DOHH2 (cell line): ENCODE results near the gene PDCD2L.
"Not testable (repeated sequence)": the region's sequence is repeated elsewhere in the genome, so short reads cannot be mapped to it uniquely, and the experiment has no call there.

Source experiments
- H3F3A ChIP-seq: fragments of 200-600 bp; sonication (generic), shearing (Covaris generic); 2 replicates; pipeline ENCODE4 v1.6.0; 2016; ENCODE audit warnings: antibody characterized with exemption, mild to moderate bottlenecking; ENCODE audit not compliant: control insufficient read depth, insufficient read depth
- H3K27ac ChIP-seq: fragments of 200-600 bp; sonication (generic); 2 replicates; pipeline ENCODE4 v1.5.1; 2014; ENCODE audit warnings: low read depth, mild to moderate bottlenecking, low read length, moderate library complexity
- H3K27me3 ChIP-seq: fragments of 200-600 bp; sonication (generic); 2 replicates; pipeline ENCODE4 v1.6.1; 2014; ENCODE audit warnings: mild to moderate bottlenecking, low read length, mixed read lengths; ENCODE audit not compliant: control insufficient read depth
- H3K36me3 ChIP-seq: fragments of 200-600 bp; sonication (generic); 2 replicates; pipeline ENCODE4 v1.6.1; 2014; ENCODE audit warnings: mild to moderate bottlenecking, low read length, moderate library complexity, mixed read lengths; ENCODE audit not compliant: control insufficient read depth
- H3K4me1 ChIP-seq: fragments of 200-600 bp; sonication (generic); 2 replicates; pipeline ENCODE4 v1.6.1; 2014; ENCODE audit warnings: mild to moderate bottlenecking, low read length, mixed read lengths; ENCODE audit not compliant: control insufficient read depth
- H3K4me2 ChIP-seq: fragments of 200-600 bp; sonication (generic); 2 replicates; pipeline ENCODE4 v1.6.0; 2014; ENCODE audit warnings: mild to moderate bottlenecking, low read length, moderate library complexity
- H3K4me3 ChIP-seq: fragments of 200-600 bp; sonication (generic); 2 replicates; pipeline ENCODE4 v1.5.1; 2014; ENCODE audit warnings: mild to moderate bottlenecking, low read length, mixed read lengths
- H3K79me2 ChIP-seq: fragments of 200-600 bp; sonication (generic); 2 replicates; pipeline ENCODE4 v1.6.1; 2014; ENCODE audit warnings: mild to moderate bottlenecking, low read length, mixed read lengths; ENCODE audit not compliant: control insufficient read depth
- H3K9me2 ChIP-seq: fragments of 200-600 bp; sonication (generic); replicated peaks from 2 replicates; pipeline ENCODE4 v1.6.1; 2014; ENCODE audit warnings: mild to moderate bottlenecking, low read length, mixed read lengths; ENCODE audit not compliant: control insufficient read depth
- H3K9me3 ChIP-seq: fragments of 200-600 bp; sonication (generic); 2 replicates; pipeline ENCODE4 v1.6.1; 2014; ENCODE audit warnings: antibody characterized with exemption, low read length, mixed read lengths; ENCODE audit not compliant: control insufficient read depth, insufficient read depth
- H4K20me1 ChIP-seq: fragments of 200-600 bp; sonication (generic); 2 replicates; pipeline ENCODE4 v1.6.0; 2014; ENCODE audit warnings: low read depth, mild to moderate bottlenecking, antibody characterized with exemption, low read length, moderate library complexity; ENCODE audit not compliant: control insufficient read depth, insufficient read depth
- CTCF ChIP-seq: fragments of 200-600 bp; sonication (generic); IDR thresholded peaks from one replicate; pipeline ENCODE4 v1.5.1; 2014; ENCODE audit warnings: antibody characterized with exemption, mild to moderate bottlenecking, low read depth, low read length; ENCODE audit not compliant: poor library complexity, severe bottlenecking
- EZH2phosphoT487 ChIP-seq: fragments of 200-600 bp; sonication (generic); IDR thresholded peaks from 2 replicates; pipeline ENCODE4 v1.6.1; 2017; ENCODE audit warnings: borderline replicate concordance, mild to moderate bottlenecking, antibody characterized with exemption, low read length, moderate library complexity, mixed read lengths

The PDCD2L gene

GRCh38 chr19:34386645-34387445, 17.4 kb upstream of the PDCD2L start:
- Histone ChIP-seq H3K4me2 (no peak overlapping the region), H3K27ac (no peak overlapping the region), H4K20me1 (peaks cover 3% of the 10 kb centered on the region)

DNA sequence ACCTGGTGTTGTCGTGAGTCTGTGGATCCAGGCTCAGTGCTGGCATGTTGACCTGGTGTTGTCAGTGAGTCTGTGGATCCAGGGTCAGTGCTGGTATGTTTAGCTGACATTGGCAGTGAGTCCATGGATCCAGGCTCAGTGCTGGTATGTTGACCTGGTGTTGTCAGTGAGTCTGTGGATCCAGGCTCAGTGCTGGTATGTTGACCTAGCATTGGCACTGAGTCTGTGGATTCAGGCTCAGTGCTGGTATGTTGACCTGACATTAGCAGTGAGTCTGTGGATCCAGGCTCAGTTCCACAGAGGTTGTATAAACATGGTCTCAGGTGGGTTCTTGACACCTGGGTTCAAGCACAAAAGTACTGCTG, 16.8 kb upstream of the PDCD2L start:
- peaks cover 16% of the 10 kb centered on the region for H3K79me2 ChIP-seq

More at GRCh38 chr19:34386645-34387445, 17.4 kb upstream of the PDCD2L start:
- H3K4me3 ChIP-seq = no peak overlapping the region
- no peaks in the 10 kb centered on the region for H3F3A ChIP-seq
- H3K27me3 ChIP-seq = no peaks in the 10 kb centered on the region
- no peaks in the 10 kb centered on the region for H3K9me2 ChIP-seq
- no peaks in the 10 kb centered on the region for H3K9me3 ChIP-seq
- H3K36me3 ChIP-seq = peaks cover 95% of the 10 kb centered on the region
- no peak for TF ChIP-seq EZH2phosphoT487
- no peak for TF ChIP-seq CTCF
- H3K4me1 ChIP-seq = no peaks in the 10 kb centered on the region
- H3K79me2 ChIP-seq = peaks cover 16% of the 10 kb centered on the region

DNA sequence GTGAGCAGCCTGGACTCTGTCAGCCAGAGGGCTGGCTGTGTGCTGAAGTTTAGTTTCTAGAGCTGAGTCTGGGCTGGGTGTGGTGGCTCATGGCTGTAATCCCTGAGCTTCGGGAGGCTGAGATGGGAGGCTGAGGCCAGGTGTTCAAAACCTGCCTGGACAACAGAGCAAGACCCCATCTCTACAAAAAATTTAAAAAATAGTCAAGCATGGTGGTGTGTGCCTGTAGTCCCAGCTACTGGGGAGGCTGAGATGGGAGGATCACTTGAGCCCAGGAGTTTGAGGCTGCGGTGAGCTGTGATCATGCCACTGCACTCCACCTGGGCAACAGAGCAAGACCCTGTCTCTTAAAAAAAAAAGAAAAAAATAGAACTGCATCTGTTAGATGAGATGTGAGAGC, 15.5 kb upstream of the PDCD2L start:
- not testable (repeated sequence) for H3K4me1 ChIP-seq, H3K4me2 ChIP-seq, H3K9me2 ChIP-seq, H4K20me1 ChIP-seq, H3F3A ChIP-seq, H3K4me3 ChIP-seq, H3K9me3 ChIP-seq, H3K27me3 ChIP-seq, H3K27ac ChIP-seq
- Histone ChIP-seq H3K36me3 (peaks cover 95% of the 10 kb centered on the region), H3K79me2 (peaks cover 16% of the 10 kb centered on the region)

More for the DNA sequence above, 16.8 kb upstream of the PDCD2L start:
- H3K27me3 ChIP-seq = no peaks in the 10 kb centered on the region
- H3F3A ChIP-seq = no peaks in the 10 kb centered on the region
- no peaks in the 10 kb centered on the region for H3K4me1 ChIP-seq
- no peak overlapping the region for H3K4me3 ChIP-seq
- H4K20me1 ChIP-seq = peaks cover 3% of the 10 kb centered on the region
- no peak overlapping the region for H3K4me2 ChIP-seq
- no peak overlapping the region for H3K27ac ChIP-seq
- no peaks in the 10 kb centered on the region for H3K9me2 ChIP-seq
- no peaks in the 10 kb centered on the region for H3K9me3 ChIP-seq
- TF ChIP-seq EZH2phosphoT487 = no peak
- no peak for TF ChIP-seq CTCF
- H3K36me3 ChIP-seq = peaks cover 95% of the 10 kb centered on the region

DNA sequence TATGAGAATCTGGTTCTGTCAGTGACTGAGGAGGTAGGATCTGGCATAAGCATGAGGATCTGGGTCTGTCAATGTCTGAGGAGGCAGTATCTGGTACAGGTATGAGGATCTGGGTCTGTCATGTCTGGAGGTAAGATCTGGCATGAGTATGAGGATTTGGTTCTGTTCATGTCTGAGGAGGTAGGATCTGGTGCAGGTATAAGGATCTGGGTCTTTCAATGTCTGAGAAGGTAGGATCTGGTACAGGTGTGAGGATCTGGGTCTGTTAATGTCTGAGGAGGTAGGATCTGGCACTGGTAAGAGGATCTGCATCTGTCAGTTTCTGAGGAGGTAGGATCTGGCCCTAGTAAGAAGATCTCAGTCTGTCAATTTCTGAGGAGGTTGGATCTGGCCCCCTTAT, 12.4 kb upstream of the PDCD2L start:
- H3K4me3 ChIP-seq = no peak overlapping the region
- H3K79me2 ChIP-seq = peaks cover 14% of the 10 kb centered on the region
- no peaks in the 10 kb centered on the region for H3K9me2 ChIP-seq
- H4K20me1 ChIP-seq = peaks cover 3% of the 10 kb centered on the region
- H3K4me1 ChIP-seq = no peaks in the 10 kb centered on the region
- no peaks in the 10 kb centered on the region for H3K9me3 ChIP-seq
- peaks cover 99% of the 10 kb centered on the region for H3K36me3 ChIP-seq
- H3F3A ChIP-seq = no peaks in the 10 kb centered on the region
- no peak overlapping the region for H3K4me2 ChIP-seq
- TF ChIP-seq CTCF (no peak), EZH2phosphoT487 (no peak)
- H3K27me3 ChIP-seq = no peaks in the 10 kb centered on the region
- no peak overlapping the region for H3K27ac ChIP-seq
